ENCODE measurements around the gene NR6A1.

- TF ChIP-seq CTCF (conservative IDR thresholded peaks at IDR 0.05; ENCODE audit: low read length) (no peak), EZH2phosphoT487 (IDR thresholded peaks at IDR 0.05; ENCODE audit: borderline replicate concordance) (no peak)
These were observed 91.1 kb downstream of the NR6A1 start for GRCh38 chr9:124680049-124680448.

All from Loucy (cell line).